GM18507 (cell line): ENCODE data around the gene OVOL3.
"Not testable (repeated sequence)": the region's sequence is repeated elsewhere in the genome, so short reads cannot be mapped to it uniquely, and the experiment has no call there.

ENCODE experiments used
- DNase-seq: peaks from one replicate; pipeline ENCODE4 v3.0.0; 2011; ENCODE audit warnings: low read depth; ENCODE audit not compliant: insufficient read length; ENCODE audit errors: extremely low spot score
- FAIRE-seq: peaks from 2 replicates; lab custom pipeline; 2011; peaks lifted over from hg19 to GRCh38; lab: Jason Lieb, UNC

OVOL3 gene

DNA sequence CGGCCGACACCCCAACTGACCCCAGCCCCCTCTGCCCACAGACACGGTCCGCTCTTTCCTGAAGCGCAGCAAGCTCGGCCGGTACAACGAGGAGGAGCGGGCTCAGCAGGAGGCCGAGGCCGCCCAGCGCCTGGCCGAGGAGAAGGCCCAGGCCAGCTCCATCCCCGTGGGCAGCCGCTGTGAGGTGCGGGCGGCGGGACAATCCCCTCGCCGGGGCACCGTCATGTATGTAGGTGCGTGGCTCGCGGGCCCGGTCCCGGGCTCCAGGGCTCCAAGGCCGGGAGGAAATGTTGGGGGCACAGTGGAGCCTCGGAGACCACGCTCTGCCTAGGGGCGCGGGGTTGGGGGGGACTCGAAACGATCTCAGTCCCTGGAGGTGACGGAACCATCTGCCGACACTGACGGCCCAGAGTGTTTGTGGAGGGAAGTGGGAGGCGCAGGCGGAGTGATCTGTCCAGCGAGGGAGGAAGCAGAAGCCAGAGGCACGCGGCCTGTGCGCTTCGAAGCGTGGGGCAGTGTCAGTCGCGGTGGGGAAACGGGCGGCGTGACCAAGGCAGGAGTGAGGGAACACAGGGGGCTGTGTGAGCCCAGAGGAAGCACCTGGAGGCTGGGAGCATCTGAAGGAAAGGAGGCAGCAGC, 10.7 kb downstream of the OVOL3 start:
- FAIRE-seq (no peak), DNase-seq (no peak)

DNA sequence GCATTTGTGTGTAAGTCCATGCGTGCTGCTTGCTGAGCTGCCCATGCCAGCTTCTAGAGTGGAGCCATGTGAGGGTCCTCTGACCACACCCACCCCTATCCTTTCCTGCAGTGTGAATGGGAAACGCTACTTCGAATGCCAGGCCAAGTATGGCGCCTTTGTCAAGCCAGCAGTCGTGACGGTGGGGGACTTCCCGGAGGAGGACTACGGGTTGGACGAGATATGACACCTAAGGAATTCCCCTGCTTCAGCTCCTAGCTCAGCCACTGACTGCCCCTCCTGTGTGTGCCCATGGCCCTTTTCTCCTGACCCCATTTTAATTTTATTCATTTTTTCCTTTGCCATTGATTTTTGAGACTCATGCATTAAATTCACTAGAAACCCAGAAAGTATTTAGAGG, 14.6 kb downstream of the OVOL3 start:
- DNase-seq (no peak), FAIRE-seq (peak; percentile 18)

DNA sequence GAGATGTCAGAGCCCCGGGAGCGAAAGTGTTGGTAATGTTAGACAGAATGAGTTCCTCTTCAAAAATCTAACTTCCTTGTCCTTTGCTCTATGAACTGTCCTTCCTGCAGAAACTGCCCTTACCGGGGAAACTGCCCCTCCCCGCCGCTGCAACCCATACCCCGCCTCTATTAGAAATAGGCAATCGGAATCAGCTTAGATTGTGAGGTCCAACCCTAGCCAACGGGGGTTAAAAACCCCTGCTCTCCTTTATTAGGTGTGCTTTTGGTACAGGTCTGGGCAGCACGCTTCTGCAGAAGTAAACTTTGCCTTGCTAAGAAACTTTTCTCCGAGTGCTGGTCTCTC, 17.4 kb downstream of the OVOL3 start:
- no peak for DNase-seq
- no peak for FAIRE-seq

DNA sequence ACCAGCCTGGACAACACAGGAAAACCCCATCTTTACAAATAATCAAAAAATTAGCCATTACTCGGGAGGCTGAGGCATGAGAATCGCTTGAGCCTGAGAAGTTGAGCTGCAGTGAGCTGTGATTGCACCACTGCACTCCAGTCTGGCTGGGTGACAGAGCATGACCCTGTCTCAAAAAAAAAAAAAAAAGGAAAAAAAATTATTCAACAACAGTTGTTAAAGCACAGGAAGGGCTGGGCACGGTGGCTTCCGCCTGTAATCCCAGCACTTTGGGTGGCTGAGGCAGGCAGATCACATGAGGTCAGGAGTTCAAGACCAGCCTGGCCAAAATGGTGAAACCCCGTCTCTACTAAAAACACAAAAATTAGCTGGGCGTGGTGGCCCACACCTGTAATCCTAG, 20.3 kb downstream of the OVOL3 start:
- not testable (repeated sequence) for FAIRE-seq, DNase-seq

DNA sequence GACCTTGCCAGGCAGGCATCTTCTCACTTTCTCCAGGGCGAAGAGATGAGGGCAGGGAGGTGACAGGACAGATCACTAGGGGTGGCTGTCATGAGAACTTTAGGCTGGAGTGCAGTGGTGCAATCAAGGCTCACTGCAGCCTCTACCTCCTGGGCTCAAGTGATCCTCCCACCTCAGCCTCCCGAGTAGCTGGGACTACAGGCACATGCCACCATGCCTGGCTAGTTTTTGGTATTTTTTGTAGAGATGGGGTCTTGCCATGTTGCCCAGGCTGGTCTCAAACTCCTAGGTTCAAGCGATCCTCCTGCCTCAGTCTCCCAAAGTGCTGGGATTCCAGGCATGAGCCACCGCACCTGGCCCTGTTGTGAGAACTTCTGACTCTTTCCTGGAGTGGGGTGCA, 23.9 kb downstream of the OVOL3 start:
- FAIRE-seq, DNase-seq: not testable (repeated sequence)

DNA sequence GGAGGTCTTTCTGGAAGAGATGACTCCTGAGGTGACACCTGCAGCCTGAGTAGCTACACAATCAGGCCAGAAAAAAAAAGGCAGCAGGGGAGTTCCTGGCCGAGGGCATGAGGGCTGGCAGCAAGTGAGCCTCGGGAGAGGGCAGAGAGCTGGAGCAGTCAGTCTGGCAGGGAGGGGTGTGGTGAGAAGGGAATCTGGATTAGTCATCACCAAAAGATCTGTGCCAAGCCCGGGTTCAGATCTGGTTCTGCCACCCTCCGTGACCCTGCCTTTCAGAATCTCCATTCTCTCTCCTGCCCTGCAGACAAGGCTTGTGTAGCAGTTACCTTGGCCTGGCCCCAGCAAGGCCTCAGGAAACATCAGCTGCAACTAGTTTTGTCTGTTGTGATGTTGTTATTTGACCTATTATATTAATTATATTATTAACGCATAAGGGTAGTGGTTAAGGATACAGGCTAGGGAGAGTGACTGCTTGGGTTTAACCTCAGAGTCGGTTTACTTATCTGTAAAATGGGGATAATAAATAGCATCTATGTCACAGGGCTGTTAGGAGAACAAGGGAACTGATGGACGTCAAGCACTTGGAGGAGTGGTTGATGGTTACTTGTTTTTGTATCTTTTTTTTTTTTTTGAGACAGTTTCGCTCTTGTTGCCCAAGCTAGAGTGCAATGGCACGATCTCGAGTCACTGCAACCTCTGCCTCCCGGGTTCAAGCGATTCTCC, 26.2 kb downstream of the OVOL3 start:
- DNase-seq (no peak), FAIRE-seq (no peak)

DNA sequence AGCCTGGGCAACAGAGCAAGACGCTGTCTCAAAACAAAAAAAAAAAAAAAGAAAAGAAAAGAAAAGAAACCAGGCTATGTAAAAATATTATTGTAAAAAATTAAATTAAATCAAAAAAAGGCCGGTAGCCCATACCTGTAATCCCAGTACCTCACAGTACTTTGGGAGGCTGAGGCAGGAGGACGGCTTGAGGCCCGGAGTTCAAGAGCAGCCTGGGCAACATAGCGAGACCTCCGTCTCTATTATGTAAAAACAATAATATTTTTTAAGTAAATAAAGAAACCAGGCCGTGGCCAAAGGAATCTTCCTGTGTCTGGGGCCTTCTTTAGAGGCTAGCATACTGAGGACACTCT, 28.2 kb downstream of the OVOL3 start:
- DNase-seq (no peak), FAIRE-seq (no peak)

DNA sequence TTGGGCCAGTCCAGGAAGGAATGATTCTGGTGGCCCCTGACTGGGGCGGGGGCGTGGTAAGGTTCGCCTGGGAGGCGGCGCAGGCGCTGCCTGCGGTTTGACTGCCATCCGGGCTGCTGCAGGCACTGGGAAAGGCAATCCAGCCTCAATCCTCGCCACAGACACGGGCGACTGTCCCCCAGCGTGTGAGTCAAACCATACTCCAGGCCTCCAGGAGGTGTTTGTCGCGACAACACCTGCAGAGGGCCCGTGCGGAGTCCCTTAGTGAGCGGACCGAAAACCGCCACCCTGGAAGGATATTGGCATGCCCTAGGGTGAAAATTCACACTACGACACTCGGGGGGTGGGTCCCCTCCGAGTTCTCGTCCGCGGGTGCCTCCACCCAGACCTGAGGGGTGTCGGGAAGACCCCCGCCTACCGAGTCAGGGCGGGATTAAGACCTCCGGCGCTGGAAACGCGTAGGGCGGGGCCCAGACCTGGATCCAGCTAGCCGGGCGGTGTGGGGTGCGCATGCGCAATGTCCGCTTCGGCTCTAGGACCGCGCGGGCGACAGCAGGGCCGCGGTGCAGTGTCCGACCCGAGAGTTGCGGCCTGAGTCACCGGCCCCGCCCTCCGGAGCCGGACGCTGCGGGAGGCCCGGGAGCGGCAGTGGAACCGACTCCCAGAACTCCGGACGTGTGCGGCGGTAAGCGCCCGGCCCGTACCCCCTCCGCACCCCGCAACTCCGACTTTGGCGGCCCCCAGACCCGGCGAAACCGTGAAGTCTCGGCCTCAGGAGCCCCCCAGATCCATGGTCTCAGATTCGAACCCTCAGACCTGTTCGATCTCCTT, 28.7 kb downstream of the OVOL3 start, which contains the start of gene CAPNS1:
CAPNS1 (plus strand) TSS at position 594 of the 831 bp plus-strand sequence. CDS start 946 bp downstream, outside the sequence.
- peak; percentile 90 for FAIRE-seq
- DNase-seq = peak; percentile 90

DNA sequence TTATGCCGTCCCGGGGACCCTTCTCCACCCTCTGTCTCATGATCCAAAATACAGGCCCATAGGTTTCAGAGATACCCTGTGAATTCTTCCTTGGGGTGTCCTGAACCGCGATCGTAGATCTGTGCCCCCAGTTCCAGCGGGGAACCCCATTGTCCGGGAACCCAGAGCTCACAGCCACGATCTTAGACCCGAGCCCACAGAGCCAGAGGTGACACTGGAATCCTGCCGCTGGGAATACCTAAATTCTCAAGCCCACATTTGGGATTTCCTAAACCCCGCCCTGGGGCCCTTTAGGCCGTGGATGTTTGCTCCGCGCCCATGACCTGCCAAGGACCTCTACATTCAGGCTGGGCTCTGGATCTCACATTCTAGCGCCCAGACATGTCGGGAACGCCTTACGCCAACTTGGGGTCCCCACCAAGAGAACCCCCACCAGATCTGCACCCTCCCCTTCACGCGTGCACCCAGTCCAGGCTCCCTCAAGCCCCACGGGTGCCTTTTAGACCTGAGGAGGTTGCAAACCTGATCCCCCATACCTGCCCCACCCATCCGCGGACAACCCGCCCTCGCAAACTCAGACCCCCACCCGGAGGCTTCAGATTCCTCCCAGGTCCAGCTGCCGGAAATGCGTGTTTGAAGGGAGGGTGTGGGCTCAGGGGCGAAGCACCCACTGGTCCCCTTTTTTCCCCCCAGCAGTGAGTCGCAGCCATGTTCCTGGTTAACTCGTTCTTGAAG, 29.5 kb downstream of the OVOL3 start:
- no peak for FAIRE-seq
- no peak for DNase-seq

DNA sequence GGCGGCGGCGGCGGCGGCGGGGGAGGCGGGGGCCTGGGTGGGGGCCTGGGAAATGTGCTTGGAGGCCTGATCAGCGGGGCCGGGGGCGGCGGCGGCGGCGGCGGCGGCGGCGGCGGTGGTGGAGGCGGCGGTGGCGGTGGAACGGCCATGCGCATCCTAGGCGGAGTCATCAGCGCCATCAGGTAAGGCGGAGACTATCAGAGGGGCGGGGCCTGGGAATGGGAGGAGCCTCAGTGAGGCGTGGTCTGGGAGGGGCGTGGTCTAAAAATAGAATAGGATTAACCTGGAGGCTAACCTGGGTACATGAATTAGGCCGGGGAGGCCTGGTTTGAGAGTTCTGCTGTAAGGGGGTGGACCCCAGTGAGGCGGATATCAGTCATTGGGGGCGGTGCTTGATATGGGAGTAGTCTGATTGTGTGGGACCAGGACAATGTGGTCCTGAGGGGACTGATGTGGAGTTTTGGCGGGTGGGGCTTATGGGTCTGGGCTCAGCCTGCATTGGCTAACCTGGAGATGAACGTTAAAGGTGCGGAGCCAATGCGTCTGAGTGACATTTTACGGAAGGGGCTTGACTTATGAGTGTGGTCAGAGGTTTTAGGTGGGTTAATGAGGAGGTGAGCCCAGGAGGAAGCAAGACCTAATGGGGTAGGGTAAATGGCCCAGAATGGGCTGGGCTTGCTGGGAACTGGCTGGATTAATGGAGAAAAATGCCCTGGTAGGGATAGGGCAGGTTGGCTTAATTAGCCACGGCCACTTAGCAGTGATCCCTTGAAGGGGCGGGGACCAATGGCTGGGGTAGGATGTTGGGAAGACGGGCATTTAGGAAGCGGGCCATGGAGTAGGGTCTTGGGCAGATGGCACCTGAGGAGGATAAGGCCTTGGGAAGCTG, 30.3 kb downstream of the OVOL3 start:
- FAIRE-seq (peak; percentile 84), DNase-seq (peak; percentile 86)

DNA sequence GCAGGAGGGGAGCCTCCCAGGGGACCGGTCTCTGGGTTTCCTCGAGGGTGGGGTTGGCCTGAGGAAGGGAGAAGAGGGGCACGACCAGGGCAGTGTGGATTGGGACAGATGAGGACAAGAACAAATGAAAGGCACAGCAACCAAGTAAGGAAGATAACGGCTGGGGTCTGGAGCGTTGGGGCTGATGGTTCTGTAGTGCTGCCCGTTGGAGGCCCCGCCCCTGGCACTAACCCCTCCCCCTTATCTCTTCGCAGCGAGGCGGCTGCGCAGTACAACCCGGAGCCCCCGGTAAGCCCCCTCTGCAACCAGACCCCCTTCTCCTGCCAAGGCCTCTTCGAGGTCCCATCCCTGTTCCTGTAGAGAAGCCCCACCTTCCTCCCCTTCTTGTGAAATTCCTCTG, 31.1 kb downstream of the OVOL3 start:
- DNase-seq (no peak), FAIRE-seq (no peak)

DNA sequence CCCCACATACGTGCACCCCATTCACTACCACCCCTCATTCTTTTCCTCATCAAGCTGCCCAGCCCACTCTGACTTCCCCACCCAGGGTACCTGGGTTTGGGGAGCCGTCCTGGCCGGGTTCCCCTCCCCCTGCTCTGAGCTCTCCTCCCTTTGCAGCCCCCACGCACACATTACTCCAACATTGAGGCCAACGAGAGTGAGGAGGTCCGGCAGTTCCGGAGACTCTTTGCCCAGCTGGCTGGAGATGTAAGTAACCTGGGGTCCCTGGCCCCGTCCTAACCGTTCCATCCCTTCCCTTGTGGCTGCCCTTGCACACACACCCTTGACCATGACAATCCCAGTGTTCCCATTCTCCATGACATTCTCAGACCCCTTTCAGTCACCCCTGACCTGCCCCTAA, 31.6 kb downstream of the OVOL3 start:
- DNase-seq (no peak), FAIRE-seq (no peak)

DNA sequence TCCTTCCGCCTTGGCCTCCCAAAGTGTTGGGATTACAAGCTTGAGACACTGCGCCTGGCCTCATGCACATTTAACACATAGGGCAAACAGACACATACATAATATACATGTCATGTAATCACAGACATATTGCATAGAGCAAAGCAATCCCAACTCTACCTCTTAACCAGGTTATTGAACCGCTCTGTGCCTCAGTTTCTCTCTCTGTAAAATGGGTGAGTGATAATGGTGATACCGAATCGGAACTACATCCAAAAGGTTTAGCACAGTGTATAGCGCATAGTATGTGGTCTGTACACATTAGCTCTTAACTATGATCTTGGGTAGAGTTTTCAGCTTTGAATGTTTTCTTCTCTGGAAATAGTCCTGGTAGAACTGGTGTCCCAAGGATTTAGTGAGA, 33.7 kb downstream of the OVOL3 start:
- FAIRE-seq = no peak
- no peak for DNase-seq

DNA sequence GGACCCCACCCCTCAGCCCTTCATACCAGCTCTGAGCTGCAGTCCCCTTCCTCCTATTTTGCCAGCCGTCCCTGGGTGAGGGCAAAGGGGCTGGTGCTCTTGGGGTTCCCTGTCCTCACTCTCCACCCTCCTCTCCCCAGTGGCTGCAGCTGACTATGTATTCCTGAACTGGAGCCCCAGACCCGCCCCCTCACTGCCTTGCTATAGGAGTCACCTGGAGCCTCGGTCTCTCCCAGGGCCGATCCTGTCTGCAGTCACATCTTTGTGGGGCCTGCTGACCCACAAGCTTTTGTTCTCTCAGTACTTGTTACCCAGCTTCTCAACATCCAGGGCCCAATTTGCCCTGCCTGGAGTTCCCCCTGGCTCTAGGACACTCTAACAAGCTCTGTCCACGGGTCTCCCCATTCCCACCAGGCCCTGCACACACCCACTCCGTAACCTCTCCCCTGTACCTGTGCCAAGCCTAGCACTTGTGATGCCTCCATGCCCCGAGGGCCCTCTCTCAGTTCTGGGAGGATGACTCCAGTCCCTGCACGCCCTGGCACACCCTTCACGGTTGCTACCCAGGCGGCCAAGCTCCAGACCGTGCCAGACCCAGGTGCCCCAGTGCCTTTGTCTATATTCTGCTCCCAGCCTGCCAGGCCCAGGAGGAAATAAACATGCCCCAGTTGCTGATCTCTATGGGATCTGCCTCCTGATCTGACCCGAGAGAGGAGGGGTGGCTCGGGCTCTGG, 38.9 kb downstream of the OVOL3 start:
- no peak for DNase-seq

DNA sequence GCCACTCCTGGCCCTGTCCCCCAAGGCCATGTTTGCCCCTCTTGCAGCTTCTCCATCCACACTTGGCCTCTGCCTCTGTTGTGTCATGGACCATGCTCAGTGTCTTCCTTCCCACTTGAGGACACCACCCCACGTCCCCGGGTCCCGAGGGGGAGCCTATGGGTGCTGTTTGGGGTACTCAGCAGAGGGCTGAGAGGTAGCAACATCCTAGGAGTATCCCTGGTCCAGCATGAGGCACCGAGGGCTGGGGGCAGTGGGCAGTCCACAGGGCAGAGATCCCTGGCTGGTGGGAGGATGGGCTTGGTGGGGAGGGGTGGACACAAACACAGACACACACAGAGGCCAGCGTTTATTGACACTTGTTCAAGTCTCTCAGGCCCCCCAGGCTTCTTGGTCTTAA, 39.6 kb downstream of the OVOL3 start:
- DNase-seq = no peak
- FAIRE-seq = no peak

More for the DNA sequence above, 38.9 kb downstream of the OVOL3 start:
- FAIRE-seq = no peak

DNA sequence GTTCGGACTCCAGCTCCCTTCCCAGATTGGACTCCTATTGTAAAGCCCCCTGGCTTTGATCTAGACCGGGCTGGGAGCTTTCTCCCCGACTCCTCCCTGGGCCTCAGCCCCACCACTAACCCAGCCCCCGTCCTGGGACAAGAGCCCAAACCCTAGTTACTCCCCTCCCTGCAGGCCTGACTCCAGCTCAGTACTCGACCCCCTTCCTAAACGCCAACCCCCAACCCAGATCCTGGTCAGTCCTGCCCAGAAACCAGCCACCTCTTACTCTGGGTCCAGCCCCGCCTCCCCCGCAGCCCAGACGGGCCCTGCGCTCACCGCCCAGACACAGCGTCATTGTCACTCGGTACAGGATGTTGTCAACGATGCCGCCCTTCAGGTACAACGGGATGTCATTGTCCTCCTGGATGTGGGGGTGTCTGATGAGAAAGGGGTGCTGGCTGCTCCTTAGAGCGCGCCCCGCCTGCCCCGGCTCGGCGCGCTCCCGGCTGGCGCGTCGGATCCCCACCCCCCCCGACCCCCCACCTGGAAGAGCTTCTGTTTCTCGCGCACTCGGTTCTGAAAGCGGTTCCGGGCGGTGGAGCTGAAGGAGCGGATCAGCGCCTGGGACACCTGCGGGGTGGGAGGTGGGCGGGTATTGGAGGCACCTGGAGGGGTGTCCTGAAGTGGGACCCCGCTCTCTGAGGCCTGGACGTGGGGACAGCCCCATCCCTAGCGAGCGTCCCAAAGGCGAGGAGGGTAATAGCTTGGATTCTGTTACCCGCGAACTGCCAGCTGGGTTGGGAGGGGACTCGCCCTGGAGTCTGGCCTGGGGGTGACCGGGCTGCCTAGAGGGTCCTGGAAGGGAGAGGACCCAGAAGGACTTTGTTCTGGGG, 40.4 kb downstream of the OVOL3 start:
- FAIRE-seq (no peak), DNase-seq (no peak)

DNA sequence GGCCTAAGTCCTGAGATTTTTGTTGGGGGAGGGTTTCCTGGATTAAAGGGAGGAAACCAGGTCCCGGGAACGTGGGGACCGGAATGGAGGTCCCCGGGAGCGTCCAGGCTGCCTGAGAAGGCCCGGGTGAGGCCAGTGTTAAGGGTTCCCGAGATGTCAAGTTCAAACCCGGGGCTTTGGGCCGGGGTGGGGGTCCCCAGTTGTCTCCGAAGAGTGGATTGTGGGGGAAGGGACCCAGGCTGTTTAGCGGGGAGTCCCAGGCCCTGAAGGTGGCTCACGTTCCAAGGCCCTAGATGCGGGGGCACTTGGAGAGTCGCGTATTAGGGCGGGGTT, 41.0 kb downstream of the OVOL3 start:
- DNase-seq (no peak), FAIRE-seq (no peak)
